ENCODE measurements around the gene NOP14. TPM values are rescaled to one million over a fixed set of nuclear protein-coding genes. Genes with fewer than 3 reads are reported as not detected.
"Not testable (repeated sequence)": the region's sequence is repeated elsewhere in the genome, so short reads cannot be mapped to it uniquely, and the experiment has no call there.

NOP14 gene
- polyA plus RNA-seq, 2 of the 4 experiments (the other 2 are of a cell fraction) = 18.9 to 30.2 TPM

GRCh38 chr4:2961811-2962441, 1.3 kb downstream of the NOP14 start (continued):
- TF ChIP-seq CHD4 (IDR thresholded peaks at IDR 0.05; ENCODE audit: borderline replicate concordance) (no peak), RAD21 (conservative IDR thresholded peaks at IDR 0.05 in 1 of 2, IDR thresholded peaks at IDR 0.05 in 1 of 2) (no peak), HDAC2 (IDR thresholded peaks at IDR 0.05) (no peak), BCL3 (IDR thresholded peaks at IDR 0.05) (no peak), E2F6 (IDR thresholded peaks at IDR 0.05; ENCODE audit: borderline replicate concordance, low read depth) (no peak), CEBPB (IDR thresholded peaks at IDR 0.05) (no peak)

GRCh38 chr4:2961421-2961810, 1.8 kb downstream of the NOP14 start:
- Histone ChIP-seq H3K27ac (0 out of 6 replicates have a peak overlapping the region, but pooled peaks of 1 of the 2 experiments have one; percentile 18), H3K4me2 (peak overlapping the region; percentile 88), H3K4me3 (peak overlapping the region; percentile 98), H3K9me3 (no peaks in the 10 kb centered on the region), H3K4me1 (peaks cover 8% of the 10 kb centered on the region; the same call in 1 of the 3 replicates)
- ATAC-seq (no peak), FAIRE-seq (no peak), DNase-seq (ENCODE audit: low read depth in 1 of 2, low spot score in 1 of 2) (no peak)
- no peak for TF ChIP-seq E2F6 (IDR thresholded peaks at IDR 0.05; ENCODE audit: borderline replicate concordance, low read depth)
- no peak for TF ChIP-seq USF2 (IDR thresholded peaks at IDR 0.05)
- POLR2A ChIA-PET = no interaction called here
- WGBS (ENCODE audit: missing lambda C conversion rate) = 68% methylated on average over 8 of the region's 8 CpGs
- CTCF ChIA-PET = interaction anchor here (2.1 kb wide), 1 partner anchor 13 kb away, joined by 8 read pairs; no protein-coding TSS in a partner anchor

GRCh38 chr4:2960450-2960849, 2.8 kb downstream of the NOP14 start:
- H3K9me3 ChIP-seq; H3K4me1 ChIP-seq; DNase-seq (ENCODE audit: low read depth in 1 of 2, low spot score in 1 of 2); H3K27ac ChIP-seq; H3K4me2 ChIP-seq; H3K4me3 ChIP-seq; ATAC-seq; FAIRE-seq; POLR2A ChIA-PET; CTCF ChIA-PET: not testable (repeated sequence)
- 93% methylated on average over 4 of the region's 4 CpGs for WGBS (ENCODE audit: missing lambda C conversion rate)

- Histone ChIP-seq H3K4me1 (peaks cover 8% of the 10 kb centered on the region; the same call in 1 of the 3 replicates), H3K4me2 (no peak overlapping the region), H3K27ac (no peak overlapping the region), H3K9me3 (no peaks in the 10 kb centered on the region), H3K4me3 (no peak overlapping the region)
- POLR2A ChIA-PET = no interaction called here
- FAIRE-seq (no peak), ATAC-seq (no peak), DNase-seq (ENCODE audit: low read depth in 1 of 2, low spot score in 1 of 2) (no peak)
- TF ChIP-seq NPAS2 (CRISPR knock-in tag; IDR thresholded peaks at IDR 0.05; ENCODE audit: borderline replicate concordance) = no peak
- WGBS (ENCODE audit: missing lambda C conversion rate) = 84% methylated on average over 9 of the region's 9 CpGs
- CTCF ChIA-PET = no interaction called here
Observed at GRCh38 chr4:2958446-2958845, 4.8 kb downstream of the NOP14 start.

GRCh38 chr4:2955186-2956044, 7.8 kb downstream of the NOP14 start:
- H3K4me2 ChIP-seq; ATAC-seq; DNase-seq (ENCODE audit: low read depth in 1 of 2, low spot score in 1 of 2); H3K27ac ChIP-seq; H3K4me3 ChIP-seq; H3K9me3 ChIP-seq; FAIRE-seq; POLR2A ChIA-PET; H3K4me1 ChIP-seq: not testable (repeated sequence)
- peak; percentile 42; the same call in 2 of the 3 replicates for TF ChIP-seq CTCF (IDR thresholded peaks at IDR 0.05)
- 98% methylated on average over 13 of the region's 44 CpGs for WGBS (ENCODE audit: missing lambda C conversion rate)
- CTCF ChIA-PET = interaction anchor here (0.7 to 3.3 kb wide), 6 partner anchors 9 to 104 kb away, joined by 3 to 11 read pairs (median 4); no protein-coding TSS in a partner anchor

Measured in A549 (cell line).